ENCODE results near the gene RELN.
"Not testable (repeated sequence)": the region's sequence is repeated elsewhere in the genome, so short reads cannot be mapped to it uniquely, and the experiment has no call there.

The RELN gene

DNA sequence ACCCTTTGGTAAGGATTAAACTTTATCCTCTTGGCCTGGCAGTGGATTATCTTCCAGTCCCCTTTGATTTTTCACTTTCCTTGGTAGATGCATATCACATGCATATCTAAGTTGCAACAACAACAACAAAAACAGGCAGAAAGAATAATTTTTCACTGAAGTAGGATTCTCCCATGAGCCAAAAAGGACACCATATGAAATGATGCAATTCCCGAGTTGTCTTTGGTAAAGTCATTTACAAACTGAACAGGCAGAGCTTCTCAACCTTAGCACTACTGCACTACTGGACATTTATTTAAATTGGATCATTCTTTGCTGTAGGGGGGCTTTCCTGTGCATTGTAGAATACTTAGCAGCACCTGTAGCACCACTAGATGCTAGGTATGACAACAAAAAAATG lies 195.0 kb downstream of the RELN start:
- peak overlapping the region; percentile 25 for H3K27ac ChIP-seq
- TF ChIP-seq, protein P1, sequence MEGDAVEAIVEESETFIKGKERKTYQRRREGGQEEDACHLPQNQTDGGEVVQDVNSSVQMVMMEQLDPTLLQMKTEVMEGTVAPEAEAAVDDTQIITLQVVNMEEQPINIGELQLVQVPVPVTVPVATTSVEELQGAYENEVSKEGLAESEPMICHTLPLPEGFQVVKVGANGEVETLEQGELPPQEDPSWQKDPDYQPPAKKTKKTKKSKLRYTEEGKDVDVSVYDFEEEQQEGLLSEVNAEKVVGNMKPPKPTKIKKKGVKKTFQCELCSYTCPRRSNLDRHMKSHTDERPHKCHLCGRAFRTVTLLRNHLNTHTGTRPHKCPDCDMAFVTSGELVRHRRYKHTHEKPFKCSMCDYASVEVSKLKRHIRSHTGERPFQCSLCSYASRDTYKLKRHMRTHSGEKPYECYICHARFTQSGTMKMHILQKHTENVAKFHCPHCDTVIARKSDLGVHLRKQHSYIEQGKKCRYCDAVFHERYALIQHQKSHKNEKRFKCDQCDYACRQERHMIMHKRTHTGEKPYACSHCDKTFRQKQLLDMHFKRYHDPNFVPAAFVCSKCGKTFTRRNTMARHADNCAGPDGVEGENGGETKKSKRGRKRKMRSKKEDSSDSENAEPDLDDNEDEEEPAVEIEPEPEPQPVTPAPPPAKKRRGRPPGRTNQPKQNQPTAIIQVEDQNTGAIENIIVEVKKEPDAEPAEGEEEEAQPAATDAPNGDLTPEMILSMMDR (IDR thresholded peaks at IDR 0.05), result no peak
- no peak for TF ChIP-seq ZFX (IDR thresholded peaks at IDR 0.05; ENCODE audit: borderline replicate concordance)

DNA sequence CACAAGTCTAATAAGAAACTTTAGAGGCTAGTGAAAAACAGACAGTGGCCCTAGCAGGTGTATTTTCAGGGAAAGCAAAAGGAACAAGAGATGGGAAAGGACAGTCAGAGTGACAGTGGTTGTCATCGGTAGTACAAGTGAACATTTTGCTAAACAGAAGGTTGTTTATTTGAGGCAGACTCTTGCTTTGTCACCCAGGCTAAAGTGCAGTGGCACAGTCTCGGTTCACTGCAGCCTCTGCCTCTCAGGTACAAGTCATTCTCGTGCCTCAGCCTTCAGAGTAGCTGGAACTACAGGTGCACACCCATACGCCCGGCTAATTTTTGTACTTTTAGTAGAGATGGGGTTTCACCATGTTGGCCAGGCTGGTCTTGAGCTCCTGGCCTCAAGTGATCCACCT lies 195.8 kb downstream of the RELN start:
- TF ChIP-seq, protein P1 (IDR thresholded peaks at IDR 0.05), result no peak
- TF ChIP-seq ZFX (IDR thresholded peaks at IDR 0.05; ENCODE audit: borderline replicate concordance), result no peak
- H3K27ac ChIP-seq, result no peak overlapping the region

GRCh38 chr7:103791894-103792293 lies 197.6 kb downstream of the RELN start:
- TF ChIP-seq ZFX (IDR thresholded peaks at IDR 0.05; ENCODE audit: borderline replicate concordance), result no peak
- TF ChIP-seq, protein P1 (IDR thresholded peaks at IDR 0.05), result no peak
- no peak overlapping the region for H3K27ac ChIP-seq

GRCh38 chr7:103787041-103787440 lies 202.4 kb downstream of the RELN start:
- H3K27ac ChIP-seq, result not testable (repeated sequence)

DNA sequence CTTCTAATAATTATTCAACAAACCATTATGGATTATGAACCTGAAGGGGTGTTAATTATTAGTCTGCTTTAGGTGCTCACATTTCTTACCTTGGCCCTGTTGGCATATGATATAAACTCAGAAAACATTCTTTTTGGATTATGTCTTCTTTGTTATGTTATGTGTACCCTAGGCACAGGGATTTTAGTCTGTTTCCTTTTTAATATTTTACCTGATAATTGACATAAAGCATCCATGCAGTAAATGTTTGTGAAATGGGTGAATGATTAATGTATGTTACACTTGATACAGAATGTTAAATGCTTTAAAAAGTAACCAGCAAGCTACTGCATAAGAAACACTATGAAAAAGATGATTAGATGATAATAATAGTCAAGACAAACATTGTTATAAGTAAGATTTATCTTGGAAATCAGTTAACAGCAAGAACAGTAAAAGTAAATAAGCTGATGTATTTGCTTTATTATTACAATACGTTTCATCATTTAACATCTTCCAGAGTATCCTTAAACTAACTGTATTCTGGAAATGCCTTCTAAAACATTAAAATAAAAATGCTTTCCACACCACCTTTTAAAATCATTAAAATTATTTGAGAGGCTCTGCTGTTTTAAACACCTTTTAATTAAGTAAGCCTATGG lies 204.7 kb downstream of the RELN start:
- TF ChIP-seq ZFX (IDR thresholded peaks at IDR 0.05; ENCODE audit: borderline replicate concordance), result no peak
- TF ChIP-seq, protein P1 (IDR thresholded peaks at IDR 0.05), result no peak
- peak overlapping the region; percentile 70 for H3K27ac ChIP-seq

- no peak for TF ChIP-seq ZFX (IDR thresholded peaks at IDR 0.05; ENCODE audit: borderline replicate concordance)
- TF ChIP-seq, protein P1 (IDR thresholded peaks at IDR 0.05), result no peak
- H3K27ac ChIP-seq, result no peak overlapping the region
These were observed 208.0 kb downstream of the RELN start for GRCh38 chr7:103781409-103781808.

DNA sequence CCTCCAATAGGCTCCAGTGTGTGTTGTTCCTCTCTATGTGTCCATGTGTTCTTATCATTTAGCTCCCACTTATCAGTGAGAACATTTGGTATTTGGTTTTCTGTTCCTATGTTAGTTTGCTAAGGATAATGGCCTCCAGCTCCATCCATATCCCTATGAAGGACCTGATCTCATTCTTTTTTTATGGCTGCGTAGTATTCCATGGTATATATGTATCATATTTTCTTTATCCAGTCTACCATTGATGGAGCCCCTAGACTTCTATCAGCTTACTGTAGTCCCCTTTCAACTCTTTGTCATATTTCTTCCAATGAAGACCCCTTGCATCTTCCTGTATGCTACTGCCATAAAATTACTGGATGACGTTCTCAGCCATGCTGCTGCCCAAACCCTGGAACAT lies 208.9 kb downstream of the RELN start:
- not testable (repeated sequence) for H3K27ac ChIP-seq

- TF ChIP-seq, protein P1 (IDR thresholded peaks at IDR 0.05), result no peak
- TF ChIP-seq ZFX (IDR thresholded peaks at IDR 0.05; ENCODE audit: borderline replicate concordance), result no peak
- H3K27ac ChIP-seq, result no peak overlapping the region
These were observed 212.0 kb downstream of the RELN start for GRCh38 chr7:103777440-103777839.

All from 22Rv1 (cell line).